Activated T-cell treated with anti-CD3 and anti-CD28 coated beads for 24 hours (primary cell): ENCODE data around the gene PRSS57.
"Not testable (repeated sequence)": the region's sequence is repeated elsewhere in the genome, so short reads cannot be mapped to it uniquely, and the experiment has no call there.

Experiments
- DNase-seq: peaks from one replicate; pipeline ENCODE4 v3.0.0-alpha.2; 2020; ENCODE audit warnings: low read depth

PRSS57 gene

GRCh38 chr19:674282-675151 is 20.7 kb downstream of the PRSS57 start:
- no peak for DNase-seq

GRCh38 chr19:670609-671075 is 24.6 kb downstream of the PRSS57 start:
- no peak for DNase-seq

- DNase-seq: not testable (repeated sequence)
Observed at GRCh38 chr19:668675-669434, 26.4 kb downstream of the PRSS57 start.

- not testable (repeated sequence) for DNase-seq
Observed at GRCh38 chr19:666985-667573, 28.2 kb downstream of the PRSS57 start.

GRCh38 chr19:664913-665443 is 30.3 kb downstream of the PRSS57 start:
- peak; percentile 79 for DNase-seq

- DNase-seq: no peak
Observed at GRCh38 chr19:663682-664117, 31.6 kb downstream of the PRSS57 start.

GRCh38 chr19:662962-663681 is 32.1 kb downstream of the PRSS57 start, which contains the start of gene RNF126:
RNF126 (minus strand) TSS chr19:663214; CDS start chr19:663121, 93 bp downstream.
- DNase-seq: peak; percentile 95

- peak; percentile 64 for DNase-seq
Observed at GRCh38 chr19:662207-662961, 32.9 kb downstream of the PRSS57 start.

- peak; percentile 55 for DNase-seq
Observed at GRCh38 chr19:661427-662196, 33.6 kb downstream of the PRSS57 start.

GRCh38 chr19:660793-661426 is 34.3 kb downstream of the PRSS57 start:
- DNase-seq: no peak

- DNase-seq: no peak
Observed at GRCh38 chr19:658916-659839, 36.1 kb downstream of the PRSS57 start.

- no peak for DNase-seq
Observed at GRCh38 chr19:658059-658839, 37.0 kb downstream of the PRSS57 start.

GRCh38 chr19:657611-658010 is 37.6 kb downstream of the PRSS57 start:
- no peak for DNase-seq

GRCh38 chr19:656751-657559 is 38.3 kb downstream of the PRSS57 start:
- DNase-seq: no peak

GRCh38 chr19:655691-656090 is 39.6 kb downstream of the PRSS57 start:
- DNase-seq: no peak

- DNase-seq: no peak
Observed at GRCh38 chr19:653425-653824, 41.8 kb downstream of the PRSS57 start.
